GM18505 (cell line): ENCODE results near the gene MICU1.

Experiments
- ATAC-seq: cut with Tn5 transposase; IDR thresholded peaks from one replicate; pipeline ENCODE4 v1.9.1; 2021; ENCODE audit not compliant: unreplicated experiment
- POLR2A ChIP-seq: IDR thresholded peaks from 4 replicates; pipeline ENCODE4 v1.6.1; 2011; ENCODE audit warnings: borderline replicate concordance; ENCODE audit not compliant: insufficient read depth, insufficient read length; ENCODE audit errors: extremely low read depth

Gene MICU1

DNA sequence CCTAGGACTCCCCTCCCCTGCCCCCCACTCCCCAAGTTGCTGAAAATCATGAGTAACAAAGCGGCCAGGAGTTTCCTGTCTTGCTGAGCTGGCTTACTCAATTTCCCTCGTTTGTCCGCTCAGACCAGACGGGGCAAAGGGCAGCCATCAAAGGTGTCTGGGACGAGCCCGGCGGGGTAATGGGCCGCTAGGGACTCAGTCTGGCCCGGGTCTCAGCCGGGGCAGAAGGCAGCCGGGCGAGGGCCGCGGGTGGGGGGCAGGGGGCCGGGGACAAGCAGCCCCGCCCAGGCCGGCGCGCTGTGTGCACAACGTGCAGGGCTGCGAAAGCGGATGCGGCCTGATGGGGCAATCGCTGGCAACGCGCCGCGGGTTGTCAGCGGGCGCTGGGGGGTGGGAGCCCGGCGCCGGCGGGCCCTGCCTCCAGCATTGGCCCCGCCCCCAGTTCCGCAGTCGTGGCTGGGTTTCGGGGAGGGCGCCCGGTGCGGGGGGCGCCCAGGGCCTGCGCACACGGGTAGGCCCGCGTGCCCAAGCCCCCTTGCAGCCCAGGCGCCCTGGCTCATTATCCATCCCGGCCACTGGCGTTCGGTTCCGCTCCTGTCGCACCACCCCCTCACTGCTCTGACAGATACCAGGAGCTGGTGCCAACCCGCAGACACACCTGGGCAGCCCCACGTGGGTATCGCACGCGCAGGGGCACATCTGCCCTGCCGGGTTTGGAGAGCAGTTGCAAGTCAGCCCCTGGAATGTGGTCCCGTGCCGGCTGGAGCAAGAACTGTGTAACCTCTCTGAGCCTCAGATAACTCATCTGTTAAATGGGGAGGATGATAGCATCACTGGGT lies 306.2 kb downstream of the MICU1 start:
- peak; percentile 57 for ATAC-seq
- peak; percentile 60 for TF ChIP-seq POLR2A

DNA sequence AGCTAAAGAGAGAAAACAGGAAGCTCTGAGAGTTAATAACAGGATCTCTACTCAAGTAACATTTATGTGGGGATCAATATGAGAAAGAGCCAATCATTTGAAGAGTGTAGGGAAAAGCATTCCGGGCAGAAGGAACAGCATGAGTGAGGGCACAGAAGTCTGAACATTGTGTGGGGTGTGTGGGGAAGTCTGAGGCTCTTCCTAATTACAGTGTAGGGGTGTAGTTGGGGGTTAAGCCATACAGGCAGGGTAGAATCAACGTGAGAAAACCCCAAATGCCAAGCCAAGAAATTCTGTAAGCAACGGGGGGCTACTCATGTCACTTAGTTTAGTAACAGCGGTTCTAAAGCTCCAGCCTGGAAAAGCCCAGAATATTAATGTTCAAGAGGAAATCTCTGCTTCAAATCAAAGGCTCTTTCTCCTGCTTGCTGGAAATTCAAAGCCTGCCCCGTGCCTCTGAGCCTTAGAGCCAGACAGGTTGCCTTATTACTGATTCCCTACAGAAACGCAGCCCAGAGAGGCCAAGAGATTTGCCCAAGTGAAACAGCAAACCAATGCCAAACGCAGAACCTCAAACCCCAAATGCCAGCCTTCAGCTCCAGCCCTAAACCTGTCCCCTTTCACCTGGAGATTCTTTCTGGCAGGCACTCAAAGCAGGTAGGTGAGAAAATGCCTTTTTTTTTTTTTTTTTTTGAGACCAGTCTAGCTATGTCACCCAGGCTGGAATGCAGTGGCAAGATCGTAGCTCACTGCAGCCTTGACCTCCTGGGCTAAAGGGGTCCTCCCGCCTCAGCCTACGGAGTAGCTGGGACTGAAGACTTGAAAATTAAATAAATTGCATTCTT lies 307.2 kb downstream of the MICU1 start:
- no peak for TF ChIP-seq POLR2A
- ATAC-seq = no peak
